ENCODE data around the gene TREML4. TPM values are rescaled to one million over a fixed set of nuclear protein-coding genes. Genes with fewer than 3 reads are reported as not detected.

Gene TREML4
- total and polyA plus RNA-seq, 10 of the 15 experiments (the other 5 are each of a cell fraction or from before 2014, with no cell fraction given) = not detected

GRCh38 chr6:41283600-41283999, 55.5 kb downstream of the TREML4 start:
- Histone ChIP-seq H3K79me2 (ENCODE audit: control insufficient read depth, insufficient read depth, low read length) (no peaks in the 10 kb centered on the region), H3K36me3 (ENCODE audit: control insufficient read depth in 2 of 2, insufficient read depth in 2 of 2, low read length in 1 of 2) (no peaks in the 10 kb centered on the region), H2AFZ (ENCODE audit: control insufficient read depth, low read depth, low read length) (no peak overlapping the region), H3K9me3 (replicated peaks; ENCODE audit: control insufficient read depth, insufficient read depth, low read length) (no peaks in the 10 kb centered on the region; the same call in 2 of the 3 replicates), H3K4me2 (ENCODE audit: control insufficient read depth, insufficient read depth) (no peak overlapping the region), H3K27me3 (replicated peaks in 1 of 2; ENCODE audit: control insufficient read depth in 2 of 2, insufficient read depth in 2 of 2, low read length in 1 of 2) (no peaks in the 10 kb centered on the region), H3K27ac (ENCODE audit: control insufficient read depth, insufficient read depth) (no peak overlapping the region), H3K4me1 (ENCODE audit: control insufficient read depth, insufficient read depth, low read length) (no peaks in the 10 kb centered on the region), H3K9ac (ENCODE audit: control insufficient read depth, insufficient read depth, low read length) (no peak overlapping the region), H3K4me3 (no peak overlapping the region), H4K20me1 (ENCODE audit: control insufficient read depth, insufficient read depth) (no peaks in the 10 kb centered on the region)
- in situ Hi-C loops (cut with MboI) (no loop called here), intact Hi-C loops (cut with micrococcal nuclease; ENCODE audit: unreplicated experiment) (no loop called here)
- 34% methylated on average over 3 of the region's 3 CpGs for WGBS (ENCODE audit: insufficient coverage, insufficient replicate concordance, low lambda C conversion rate, missing lambda C conversion rate)
- CTCF ChIA-PET = no interaction called here
- TF ChIP-seq SIN3A (IDR thresholded peaks at IDR 0.05; ENCODE audit: low read depth, low read length) (no peak), NFYB (IDR thresholded peaks at IDR 0.05; ENCODE audit: insufficient read depth, low read depth, low read length) (peak; percentile 64), STAT1 (conservative IDR thresholded peaks at IDR 0.05) (no peak), MYC (IDR thresholded peaks at IDR 0.05; ENCODE audit: insufficient read depth, insufficient read length, insufficient replicate concordance, low read length, severe bottlenecking) (no peak), SMAD5 (IDR thresholded peaks at IDR 0.05; ENCODE audit: low read depth) (no peak), PML (IDR thresholded peaks at IDR 0.05; ENCODE audit: low read length) (no peak)
- TF ChIP-seq, protein P1, sequence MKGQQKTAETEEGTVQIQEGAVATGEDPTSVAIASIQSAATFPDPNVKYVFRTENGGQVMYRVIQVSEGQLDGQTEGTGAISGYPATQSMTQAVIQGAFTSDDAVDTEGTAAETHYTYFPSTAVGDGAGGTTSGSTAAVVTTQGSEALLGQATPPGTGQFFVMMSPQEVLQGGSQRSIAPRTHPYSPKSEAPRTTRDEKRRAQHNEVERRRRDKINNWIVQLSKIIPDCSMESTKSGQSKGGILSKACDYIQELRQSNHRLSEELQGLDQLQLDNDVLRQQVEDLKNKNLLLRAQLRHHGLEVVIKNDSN (IDR thresholded peaks at IDR 0.05; ENCODE audit: borderline replicate concordance, extremely low read length, insufficient read depth, low read depth, low read length) = peak; percentile 30
- DNase-seq (ENCODE audit: low read depth, low spot score) (no peak), FAIRE-seq (peak; percentile 82), ATAC-seq (no peak)
- SMC1A ChIA-PET (ENCODE audit: uncharacterized antibody, unreplicated experiment) = no interaction called here
- BruUV-seq (replicated peaks) = no TSS peak
- POLR2A ChIA-PET = no interaction called here
- RAD21 ChIA-PET (ENCODE audit: unreplicated experiment) = no interaction called here
